NCI-H2196 (cell line): Measurements from ENCODE around the gene TLE5.
A peak's percentile ranks its signal among the peaks of the same experiment; 100 is the strongest.
"Not testable (repeated sequence)": the region's sequence is repeated elsewhere in the genome, so short reads cannot be mapped to it uniquely, and the experiment has no call there.

Experiments used
- DNase-seq: peaks from one replicate; lab custom pipeline; 2025; ENCODE audit not compliant: unreplicated experiment; lab: John Stamatoyannopoulos, UW

The TLE5 gene

GRCh38 chr19:3045885-3046697 is 16.2 kb downstream of the TLE5 start:
- DNase-seq = no peak

DNA sequence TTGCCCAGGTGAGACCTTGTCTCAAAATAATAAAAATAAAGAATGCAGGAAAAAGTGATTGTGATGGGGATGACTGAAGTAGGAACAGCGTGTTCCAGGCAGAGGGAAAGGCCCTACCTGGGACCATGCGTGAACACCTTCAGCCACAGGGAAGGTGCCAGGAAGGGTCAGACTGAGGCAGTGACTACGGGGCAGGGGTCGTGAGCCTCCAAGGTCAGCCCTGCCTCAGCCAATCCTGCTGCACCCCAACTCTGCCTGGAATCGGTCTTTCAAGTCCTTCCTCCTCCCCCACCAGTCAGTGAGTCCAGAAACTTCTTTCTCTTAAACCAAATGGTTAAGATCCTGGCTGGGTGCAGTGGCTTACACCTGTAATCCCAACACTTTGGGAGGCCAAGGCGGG is 17.1 kb downstream of the TLE5 start:
- no peak for DNase-seq

- no peak for DNase-seq
These were observed 19.6 kb downstream of the TLE5 start for GRCh38 chr19:3042621-3043267.

DNA sequence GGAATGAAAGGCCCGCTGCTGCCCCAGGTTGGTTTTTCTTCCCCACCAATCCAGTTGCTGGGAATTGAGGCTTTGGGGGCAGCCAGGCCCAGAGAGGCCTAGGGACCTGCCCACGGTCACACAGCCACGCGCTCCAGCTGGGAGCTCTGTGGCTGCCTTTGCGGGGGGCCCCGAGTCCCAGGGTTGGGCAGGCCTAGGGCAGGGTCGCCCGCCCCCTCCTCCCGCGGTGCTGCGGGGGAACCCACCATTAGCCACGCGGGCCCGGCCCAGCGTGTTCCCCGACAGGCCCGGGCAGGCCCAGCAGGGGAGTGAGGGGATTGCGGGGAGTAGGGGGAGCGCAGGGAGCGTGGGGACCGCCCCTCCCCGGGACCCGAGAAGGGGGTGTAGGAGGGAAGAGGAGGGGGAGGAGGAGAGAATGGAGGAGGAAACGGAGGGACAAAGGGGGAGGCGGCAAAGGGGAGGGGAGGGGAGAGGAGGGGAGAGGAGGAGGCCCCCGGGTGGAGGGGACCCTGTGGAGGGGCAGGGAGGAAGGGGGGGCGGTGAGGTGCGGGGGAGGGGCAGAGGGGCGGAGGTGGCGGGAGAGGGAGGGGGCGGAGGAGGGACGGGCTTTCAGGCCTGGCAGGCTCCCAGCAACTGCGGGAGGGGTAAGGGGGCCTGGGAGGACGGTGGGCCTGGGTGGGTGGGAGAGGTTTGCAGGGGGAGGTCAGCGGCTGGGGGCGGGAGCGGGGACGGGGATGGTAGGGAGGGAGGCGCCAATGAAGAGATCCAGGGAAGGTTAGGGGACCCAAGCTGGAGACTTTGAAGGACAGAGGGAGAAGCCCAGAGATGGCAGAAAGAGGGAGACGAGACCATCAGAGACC is 20.3 kb downstream of the TLE5 start:
- DNase-seq = no peak

DNA sequence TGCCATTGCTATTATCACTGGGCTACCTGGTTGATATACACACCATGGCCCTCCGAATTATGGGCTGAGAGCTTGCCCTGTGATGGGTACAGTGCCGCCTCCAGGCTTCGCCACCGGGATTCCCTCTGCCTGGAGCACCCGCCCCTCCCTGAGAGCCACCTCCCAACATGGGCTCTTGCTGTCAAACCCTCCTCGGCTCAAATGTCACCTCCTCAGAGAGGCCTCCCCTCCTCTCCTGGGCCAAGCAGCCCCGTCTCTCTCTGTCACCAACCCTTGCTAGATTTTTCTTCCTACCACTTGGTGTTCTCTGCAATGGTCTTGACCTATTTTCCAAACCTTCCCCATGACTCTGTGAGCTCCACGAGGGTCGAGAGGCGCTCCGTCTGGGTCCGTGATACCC is 21.0 kb downstream of the TLE5 start:
- DNase-seq = no peak

DNA sequence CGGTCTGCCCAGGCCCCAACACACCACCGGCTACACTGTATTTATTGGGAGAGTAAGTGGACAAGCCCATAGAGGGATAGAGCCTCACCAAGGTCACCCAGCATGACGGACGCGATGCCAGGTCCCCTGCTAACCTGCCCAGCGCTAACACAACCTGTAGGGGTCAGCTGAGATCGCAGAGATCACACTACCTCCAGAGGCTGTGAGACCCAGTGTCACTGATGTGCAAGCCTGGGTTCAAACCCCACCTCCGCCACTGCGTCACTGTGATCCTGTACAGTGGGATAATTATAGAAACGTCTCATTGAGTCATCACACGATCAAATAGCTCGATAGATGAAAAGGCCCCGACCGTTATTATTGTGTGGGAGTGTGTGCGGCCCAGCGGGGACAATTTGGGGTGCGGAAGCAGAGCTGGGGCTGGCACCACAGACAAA is 22.6 kb downstream of the TLE5 start:
- no peak for DNase-seq

GRCh38 chr19:3039125-3039524 is 23.2 kb downstream of the TLE5 start:
- DNase-seq = no peak

- DNase-seq = no peak
These were observed 24.1 kb downstream of the TLE5 start for GRCh38 chr19:3038214-3038613.

DNA sequence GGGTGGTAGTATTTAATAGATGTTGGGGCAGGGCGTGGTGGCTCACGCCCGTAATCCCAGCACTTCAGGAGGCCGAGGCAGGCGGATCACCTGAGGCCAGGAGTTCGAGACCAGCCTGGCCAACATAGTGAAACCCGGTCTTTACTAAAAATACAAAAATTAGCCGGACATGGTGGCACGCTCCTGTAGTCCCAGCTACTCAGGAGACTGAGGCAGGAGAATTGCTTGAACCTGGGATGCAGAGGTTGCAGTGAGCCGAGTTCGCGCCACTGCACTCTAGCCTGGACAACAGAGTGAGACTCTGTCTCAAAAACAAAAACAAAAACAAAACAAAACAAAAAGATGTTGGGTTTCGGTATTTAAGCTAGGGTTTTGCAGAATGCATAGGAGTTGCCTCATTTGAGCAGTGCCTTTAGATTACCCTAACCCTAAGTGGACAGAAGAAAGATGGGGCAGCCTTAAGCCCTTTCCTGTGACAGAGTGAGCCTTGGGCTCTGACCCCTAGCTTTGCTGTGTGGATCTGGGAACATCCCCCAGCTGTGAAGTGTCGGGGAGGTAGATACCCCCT is 25.2 kb downstream of the TLE5 start:
- DNase-seq = not testable (repeated sequence)

DNA sequence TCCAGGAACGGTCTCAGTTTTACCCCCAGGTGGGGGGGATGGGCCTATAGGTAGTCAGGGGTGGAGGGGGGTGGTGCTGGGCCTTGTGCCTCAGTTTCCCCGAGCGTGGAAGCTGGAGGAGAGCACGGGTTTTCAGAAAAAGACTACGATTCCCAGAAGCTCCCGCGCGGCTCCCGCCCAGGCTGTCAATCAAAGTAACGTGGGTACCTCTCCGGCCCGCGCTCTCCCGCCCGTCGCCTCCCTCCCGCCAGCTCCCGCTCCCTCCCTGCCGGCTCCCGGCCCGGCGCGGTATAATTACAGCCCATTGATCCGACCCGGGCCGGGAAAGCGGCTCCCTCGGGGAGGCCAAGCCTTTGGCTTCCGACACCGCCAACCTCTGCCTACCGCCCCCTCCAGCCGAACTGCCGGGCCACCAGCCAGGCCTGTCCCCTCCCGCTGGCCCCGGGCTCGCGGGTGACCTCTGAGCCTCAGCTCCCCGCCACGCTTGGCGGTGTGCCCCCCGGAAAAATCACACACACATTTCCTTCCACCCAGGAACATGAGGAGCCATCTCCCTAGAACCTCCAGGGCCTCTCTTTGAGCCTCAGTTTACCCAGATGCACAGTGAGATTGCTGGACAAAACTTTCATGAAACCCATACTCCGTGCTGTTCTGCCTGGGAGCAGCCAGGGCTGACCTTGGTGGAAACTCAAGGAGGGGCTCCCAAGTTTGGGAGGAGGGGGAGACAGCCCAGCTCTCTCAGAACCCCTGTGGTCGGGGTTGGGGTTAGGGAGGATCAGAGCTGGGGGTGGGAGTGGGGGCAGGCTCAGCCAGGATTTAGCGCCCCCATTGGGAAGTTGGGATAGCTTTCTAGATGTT is 25.9 kb downstream of the TLE5 start:
- DNase-seq = peak; percentile 96

DNA sequence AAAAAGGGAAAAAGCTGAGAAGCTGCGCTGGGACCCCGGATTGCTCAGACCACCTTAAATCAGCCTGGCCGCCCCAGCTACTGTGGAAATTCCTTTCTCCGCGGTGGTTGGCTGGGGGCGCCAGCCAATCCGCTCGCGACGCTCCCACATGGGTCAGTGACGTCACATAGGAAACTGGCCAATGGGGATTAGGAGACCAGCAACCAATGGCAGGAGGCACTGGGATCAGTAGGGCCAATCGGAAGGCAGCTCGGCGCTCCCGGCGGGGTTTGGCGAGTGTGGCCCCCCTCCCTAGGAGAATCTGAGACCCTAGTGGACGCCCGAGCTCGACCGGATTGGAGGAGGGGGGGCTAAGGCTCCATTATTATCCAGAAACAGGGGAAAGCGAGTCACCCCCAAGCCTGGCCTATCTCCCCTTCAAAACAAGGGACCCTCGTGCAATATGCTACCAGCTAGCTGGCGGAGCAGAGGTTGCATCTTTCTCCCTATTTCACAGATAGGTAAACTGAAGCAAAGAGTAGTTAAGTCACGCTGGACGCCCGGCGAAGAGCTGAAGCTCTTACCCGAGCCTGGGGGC is 26.7 kb downstream of the TLE5 start:
- DNase-seq = peak; percentile 99

DNA sequence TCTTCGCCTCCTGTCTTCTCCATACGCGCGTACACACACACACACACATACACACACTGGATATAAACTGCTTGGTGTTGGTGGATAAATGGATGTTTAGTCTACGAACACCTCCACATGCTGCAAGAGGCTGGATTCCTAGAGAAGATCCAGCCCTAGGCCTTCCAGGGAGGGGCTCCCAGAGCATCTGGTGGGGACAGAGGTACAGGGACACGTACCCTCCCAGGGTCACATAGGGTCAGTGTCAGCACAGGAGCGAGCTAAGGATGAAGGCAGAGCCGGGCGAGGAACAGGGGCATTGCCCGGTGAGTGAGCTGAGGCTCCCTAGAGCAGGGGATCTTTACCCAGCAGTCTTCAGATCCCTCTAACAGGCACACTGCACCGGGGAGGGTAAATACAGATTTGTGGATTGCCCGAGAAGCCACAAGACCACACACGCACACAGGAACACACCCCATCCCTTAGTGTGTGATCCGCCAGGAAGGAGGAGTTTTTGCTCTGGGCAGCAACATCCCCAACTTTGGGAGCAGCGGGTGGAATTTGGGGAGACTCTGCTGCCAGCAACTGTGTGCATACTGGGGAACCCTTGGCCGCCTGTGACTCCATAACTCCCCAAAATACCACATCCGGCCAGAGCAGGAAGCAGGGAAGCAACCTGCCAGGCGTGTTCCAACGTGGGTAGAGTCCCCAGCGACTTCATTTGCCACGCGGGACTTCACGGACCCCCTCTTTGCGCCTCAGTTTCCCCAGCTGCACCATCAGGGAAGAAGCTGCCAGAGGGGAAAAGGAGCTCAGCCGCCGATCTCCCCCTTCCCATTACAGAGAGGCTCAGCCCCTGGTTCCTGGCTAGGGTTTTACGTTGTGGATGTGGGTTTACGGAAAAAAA is 27.4 kb downstream of the TLE5 start:
- peak; percentile 41 for DNase-seq

- no peak for DNase-seq
These were observed 28.0 kb downstream of the TLE5 start for GRCh38 chr19:3034406-3034655.

- DNase-seq = peak; percentile 38
These were observed 28.5 kb downstream of the TLE5 start for GRCh38 chr19:3033595-3034405.

DNA sequence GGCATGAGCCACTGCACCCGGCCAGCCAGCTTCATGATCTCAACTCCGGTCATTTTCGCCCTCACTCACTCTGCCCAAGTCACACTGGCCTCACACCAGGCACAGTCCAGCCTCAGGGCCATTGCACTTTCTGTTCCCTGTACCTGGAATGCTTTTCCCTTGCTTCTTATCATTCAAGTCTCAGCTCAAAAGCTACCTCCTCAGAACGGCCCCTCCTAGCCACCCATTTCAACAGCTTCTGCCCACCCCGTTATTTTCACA is 30.8 kb downstream of the TLE5 start:
- DNase-seq = no peak

GRCh38 chr19:3029065-3029923 is 33.0 kb downstream of the TLE5 start, which contains the start of gene TLE2:
Gene TLE2, minus strand, starts transcription at chr19:3029280. Its CDS starts 376 bp downstream, at chr19:3028904.
- DNase-seq = no peak

GRCh38 chr19:3028305-3029064 is 33.8 kb downstream of the TLE5 start:
- DNase-seq = no peak
